GM19397 (cell line): Measurements from ENCODE around the gene INCENP.
A peak's percentile ranks its signal among the peaks of the same experiment; 100 is the strongest.
"Not testable (repeated sequence)": the region's sequence is repeated elsewhere in the genome, so short reads cannot be mapped to it uniquely, and the experiment has no call there.

Experiments used
- ATAC-seq: cut with Tn5 transposase; IDR thresholded peaks from one replicate; pipeline ENCODE4 v1.9.1; 2021; ENCODE audit warnings: mild to moderate bottlenecking, moderate library complexity; ENCODE audit not compliant: unreplicated experiment

INCENP gene

DNA sequence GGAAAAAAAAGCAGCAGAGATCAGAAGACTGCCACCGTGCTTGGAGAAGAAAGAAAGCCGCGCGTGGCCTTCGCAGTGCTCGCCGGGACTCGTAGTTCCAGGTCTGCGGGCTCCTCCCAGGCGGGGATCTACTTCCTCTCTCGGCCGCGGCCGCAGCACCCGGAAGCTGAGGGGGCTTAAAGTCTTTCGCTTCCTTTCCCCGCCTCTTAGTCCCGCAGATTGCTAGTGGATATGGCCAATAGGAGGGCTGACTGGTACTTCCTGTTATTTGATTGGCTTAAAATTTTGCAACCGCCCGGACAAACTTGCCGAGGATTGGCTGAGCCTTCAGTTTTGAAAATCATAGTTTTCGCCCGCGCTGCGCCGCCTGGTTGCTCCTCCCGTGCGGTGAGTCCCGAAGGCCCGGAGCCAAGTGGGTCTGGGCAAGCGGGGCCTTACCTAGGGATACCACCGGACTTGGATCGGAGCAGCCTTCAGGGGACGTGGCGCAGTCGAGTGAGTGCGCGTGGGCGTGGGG lies at the start of gene INCENP:
Gene INCENP, plus strand, starts transcription at position 343 of the 517 bp plus-strand sequence. CDS start 4,151 bp downstream, outside the sequence.
- peak; percentile 89 for ATAC-seq

- no peak for ATAC-seq
Measured at GRCh38 chr11:62075438-62075837, 48.4 kb upstream of the INCENP start.

DNA sequence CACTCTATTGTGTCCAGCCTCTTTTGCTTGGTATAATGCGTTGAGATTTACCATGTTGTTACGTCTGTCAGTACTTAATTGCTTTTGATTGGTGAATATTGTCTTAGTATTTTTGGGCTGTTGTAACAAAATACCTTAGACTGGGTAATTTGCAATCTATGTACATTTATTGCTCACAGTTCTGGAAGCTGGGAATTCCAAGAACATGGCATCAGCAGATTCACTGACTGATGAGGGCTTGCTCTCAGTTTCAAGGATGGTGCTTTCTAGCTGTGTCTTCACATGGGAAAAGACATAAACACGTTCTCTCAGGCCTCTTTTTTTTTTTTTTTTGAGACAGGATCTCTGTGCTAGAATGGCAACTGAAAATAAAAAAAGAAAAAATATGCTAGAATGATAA lies 46.7 kb upstream of the INCENP start:
- no peak for ATAC-seq

DNA sequence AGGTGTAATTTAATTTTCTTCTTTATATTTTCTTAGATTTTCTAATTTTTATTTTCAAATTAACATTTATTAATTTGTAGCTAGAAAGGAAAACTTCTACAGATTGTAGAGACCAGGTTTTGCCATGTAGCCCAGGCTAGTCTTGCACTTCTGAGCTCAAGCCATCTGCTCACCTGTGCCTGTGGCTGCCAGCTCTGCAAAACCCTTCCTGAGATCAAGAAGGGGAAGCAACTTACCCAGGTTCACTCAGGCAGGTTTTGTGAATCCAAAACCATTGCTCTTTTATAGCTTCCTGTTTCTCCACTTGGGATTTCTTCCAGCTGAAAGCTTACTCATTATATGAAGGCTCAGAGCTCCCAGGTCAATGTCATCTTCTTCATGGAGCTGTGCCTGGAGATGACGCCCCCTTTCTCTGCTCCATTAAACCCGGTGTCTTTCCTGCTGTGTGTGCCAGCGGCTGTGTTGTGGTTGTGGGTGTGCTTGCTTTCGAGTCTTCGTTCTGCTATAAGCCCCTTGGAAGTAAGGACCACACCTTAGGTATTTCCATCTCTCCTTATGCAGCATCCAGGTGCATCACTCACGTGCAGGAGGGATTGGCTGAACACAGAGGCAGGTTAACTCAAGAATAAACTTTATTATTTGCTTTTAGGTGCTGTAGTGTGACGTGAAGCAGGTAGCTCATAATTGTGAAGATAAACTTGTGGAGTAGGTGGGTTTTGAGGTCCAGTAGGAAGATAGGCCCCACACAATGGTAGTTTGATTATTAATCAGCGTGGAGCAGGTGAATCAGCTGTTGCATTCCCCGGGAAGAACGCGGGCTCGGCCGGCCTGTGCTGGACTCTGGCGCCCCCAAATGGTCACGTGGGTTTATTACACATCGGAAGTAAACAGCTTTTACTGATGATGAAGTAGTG lies 42.2 kb upstream of the INCENP start:
- ATAC-seq, result no peak

GRCh38 chr11:62082292-62082657 lies 41.5 kb upstream of the INCENP start:
- no peak for ATAC-seq

DNA sequence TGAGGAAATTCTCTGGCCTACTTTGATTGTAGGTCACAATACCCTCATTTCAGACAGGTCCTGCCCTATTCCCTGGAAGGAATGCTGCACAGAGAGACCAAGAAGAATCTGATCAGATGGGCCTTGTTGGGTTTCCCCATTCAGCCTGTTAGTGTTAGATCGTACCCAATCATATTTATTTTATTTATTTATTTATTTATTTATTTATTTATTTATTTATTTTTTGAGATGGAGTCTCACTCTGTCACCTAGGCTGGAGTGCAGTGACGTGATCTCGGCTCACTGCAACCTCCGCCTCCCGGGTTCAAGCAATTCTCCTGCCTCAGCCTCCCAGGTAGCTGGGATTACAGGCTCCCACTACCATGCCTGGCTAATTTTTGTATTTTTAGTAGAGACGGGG lies 39.0 kb upstream of the INCENP start:
- ATAC-seq, result not testable (repeated sequence)

DNA sequence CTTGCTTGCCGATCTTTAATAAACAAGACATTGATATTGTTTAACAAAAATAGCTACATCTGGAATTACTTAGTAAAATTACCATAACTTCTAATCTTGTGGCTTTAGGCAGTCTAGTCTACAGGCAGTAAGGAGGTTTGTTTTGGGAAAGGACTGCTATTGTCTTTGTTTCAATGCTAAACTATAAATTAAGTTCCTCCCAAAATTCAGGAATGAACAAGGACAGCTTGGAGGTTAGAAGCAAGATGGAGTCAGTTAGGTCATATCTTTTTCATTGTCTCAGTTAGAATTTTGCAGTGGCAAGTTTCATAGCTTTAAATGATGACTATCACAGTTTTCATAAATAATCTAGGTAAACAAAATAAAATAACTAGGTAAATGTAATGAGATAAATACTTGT lies 36.1 kb upstream of the INCENP start:
- ATAC-seq, result no peak

- ATAC-seq, result no peak
Measured at GRCh38 chr11:62088331-62088933, 35.4 kb upstream of the INCENP start.

- no peak for ATAC-seq
Measured at GRCh38 chr11:62103141-62103540, 20.7 kb upstream of the INCENP start.

DNA sequence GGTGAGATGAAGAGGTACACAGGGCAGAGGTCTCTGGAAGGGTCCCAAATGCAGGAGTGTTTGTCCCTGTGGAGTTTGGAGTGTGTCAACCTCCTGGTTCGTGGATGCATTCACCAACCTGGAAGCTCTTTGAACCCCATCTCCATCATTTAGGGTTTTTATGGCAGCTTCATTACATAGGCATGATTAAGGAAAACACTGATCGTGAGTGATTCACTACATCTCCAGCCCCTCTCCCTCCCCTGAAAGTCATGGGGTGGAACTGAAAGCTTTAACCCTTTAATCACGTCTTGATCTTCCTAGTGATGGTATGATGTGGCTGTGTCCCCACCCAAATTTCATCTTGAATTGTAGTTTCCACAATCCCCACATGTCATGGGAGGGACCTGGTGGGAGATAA lies 19.8 kb upstream of the INCENP start:
- no peak for ATAC-seq

DNA sequence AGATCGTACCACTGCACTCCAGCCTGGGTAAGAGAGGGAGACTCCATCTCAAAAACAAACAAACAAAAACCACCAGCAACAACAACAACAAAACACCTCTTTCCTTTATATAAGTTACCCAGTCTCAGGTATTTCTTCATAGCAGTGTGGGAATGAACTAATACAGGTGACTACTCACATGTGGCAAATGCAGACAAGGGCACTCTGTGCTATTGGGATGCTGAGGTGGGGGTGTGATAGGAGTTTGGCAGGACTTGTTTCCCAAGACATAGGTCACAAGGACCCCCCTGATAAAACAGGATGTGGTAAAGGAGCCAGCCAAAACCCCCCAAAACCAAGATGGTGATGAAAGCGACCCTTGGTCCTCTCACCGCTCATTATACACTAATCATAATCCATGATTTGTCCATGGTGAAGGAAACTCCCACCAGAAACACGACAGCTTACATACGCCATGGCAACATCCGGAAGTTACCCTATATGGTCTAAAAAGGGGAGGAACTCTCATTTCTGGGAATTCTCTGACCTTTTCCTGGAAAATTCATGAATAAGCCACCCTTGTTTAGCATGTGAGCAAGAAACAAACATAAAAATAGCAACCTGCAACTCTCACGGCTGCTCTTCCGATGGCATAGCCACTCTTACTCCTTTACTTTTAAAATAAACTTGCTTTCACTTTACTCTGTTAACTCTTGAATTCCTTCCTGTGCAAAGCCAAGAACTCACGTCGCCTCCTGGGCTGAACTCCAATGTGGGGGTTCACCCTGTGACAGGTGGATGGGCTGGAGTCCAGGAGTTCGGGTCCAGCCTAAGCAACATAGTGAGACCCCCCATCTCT lies 18.8 kb upstream of the INCENP start:
- ATAC-seq, result no peak

DNA sequence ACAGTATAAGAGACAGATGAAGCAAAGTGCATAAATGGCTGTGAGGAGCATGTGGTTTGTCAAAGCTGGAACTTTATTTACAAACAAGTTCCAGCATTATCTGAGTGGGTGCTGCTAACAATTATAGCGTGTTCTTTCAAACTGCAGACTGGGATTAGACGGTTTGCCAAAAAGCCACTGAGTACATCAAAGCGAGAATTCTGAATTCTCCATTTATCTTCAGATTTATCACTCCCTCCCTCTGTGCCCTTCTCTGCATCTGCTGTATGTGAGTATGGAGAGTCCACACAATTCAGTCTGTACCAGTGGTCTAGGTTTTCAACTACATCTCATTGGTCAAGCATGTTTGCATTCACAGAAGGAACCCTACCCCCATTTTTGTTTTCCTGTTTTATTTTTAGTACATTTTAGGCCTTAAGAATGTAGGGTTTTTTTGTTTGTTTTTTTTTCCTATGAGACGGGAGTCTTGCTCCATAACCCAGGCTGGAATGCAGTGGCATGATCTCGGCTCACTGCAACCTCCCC lies 18.1 kb upstream of the INCENP start:
- no peak for ATAC-seq

DNA sequence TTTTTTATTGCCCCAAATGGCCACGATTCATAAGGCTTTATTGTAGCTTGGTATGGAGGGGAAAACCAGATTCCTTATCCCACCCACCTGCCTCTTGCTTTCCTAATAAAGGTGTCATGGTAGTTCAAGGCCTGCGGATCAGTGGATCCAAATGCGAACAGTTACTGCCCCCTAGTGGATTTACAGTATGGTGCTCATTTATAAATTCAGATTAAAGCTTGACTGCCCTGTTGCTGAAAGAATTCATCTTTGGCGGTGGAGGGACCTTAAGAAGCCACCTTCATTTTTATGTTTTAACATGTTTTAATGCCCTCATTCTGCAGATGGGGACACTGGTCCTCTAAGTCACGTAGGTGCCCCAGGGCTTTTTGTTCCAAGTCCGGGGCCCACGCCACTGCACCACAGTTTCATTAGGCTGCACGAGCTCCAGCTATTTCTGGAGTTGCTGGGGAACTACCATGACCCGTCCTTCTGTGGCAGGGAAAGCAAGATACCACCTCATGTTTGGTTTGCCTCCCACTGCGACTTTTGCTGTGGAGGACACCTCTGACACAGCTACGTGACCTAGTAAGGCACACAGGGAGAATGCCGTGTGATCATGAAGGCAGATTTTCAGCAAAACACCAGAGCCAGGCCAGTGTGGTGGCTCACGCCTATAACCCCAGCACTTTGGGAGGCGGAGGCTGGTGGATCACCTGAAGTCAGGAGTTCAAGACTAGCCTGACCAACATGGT lies 15.6 kb upstream of the INCENP start:
- ATAC-seq, result no peak

DNA sequence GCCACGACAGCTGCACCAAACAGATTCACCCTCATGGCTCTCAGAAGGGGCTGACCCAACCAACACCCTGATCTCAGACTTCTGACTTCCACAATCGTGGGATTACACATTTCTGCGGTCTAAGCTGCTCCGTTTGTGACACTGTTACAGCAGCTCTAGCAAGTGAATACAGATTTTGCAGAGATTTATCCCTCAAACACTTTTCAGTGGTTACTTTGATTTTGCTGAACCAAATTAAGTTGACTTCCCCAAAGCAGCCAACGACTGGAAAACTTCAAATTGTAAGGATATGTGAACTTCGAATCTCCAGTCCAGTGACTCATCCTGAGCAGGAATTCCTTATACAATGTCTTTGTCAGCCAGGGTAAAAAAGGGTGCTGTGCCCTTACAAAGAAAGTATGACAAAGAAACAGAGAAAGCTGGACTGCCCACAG lies 14.8 kb upstream of the INCENP start:
- ATAC-seq, result no peak

GRCh38 chr11:62115085-62115694 lies 8.6 kb upstream of the INCENP start:
- ATAC-seq, result no peak

- ATAC-seq, result no peak
Measured at GRCh38 chr11:62116451-62116850, 7.4 kb upstream of the INCENP start.

DNA sequence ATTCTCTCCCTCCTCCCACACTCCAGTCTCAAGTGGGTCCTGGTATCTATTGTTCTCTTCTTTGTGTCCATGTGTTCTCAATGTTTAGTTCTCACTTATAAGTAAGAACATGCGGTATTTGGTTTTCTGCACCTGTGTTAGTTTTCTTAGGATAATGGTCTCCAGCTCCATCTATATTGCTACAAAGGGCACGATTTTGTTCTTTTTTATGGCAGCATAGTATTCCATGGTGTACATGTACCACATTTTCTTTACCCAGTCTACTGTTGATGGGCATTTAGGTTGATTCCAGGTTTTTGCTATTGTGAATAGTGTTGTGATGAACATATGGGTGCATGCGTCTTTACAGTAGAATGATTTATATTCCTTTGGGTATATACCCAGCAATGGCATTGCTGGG lies 4.2 kb upstream of the INCENP start:
- ATAC-seq, result no peak

GRCh38 chr11:62120001-62120400 lies 3.8 kb upstream of the INCENP start:
- ATAC-seq, result no peak

DNA sequence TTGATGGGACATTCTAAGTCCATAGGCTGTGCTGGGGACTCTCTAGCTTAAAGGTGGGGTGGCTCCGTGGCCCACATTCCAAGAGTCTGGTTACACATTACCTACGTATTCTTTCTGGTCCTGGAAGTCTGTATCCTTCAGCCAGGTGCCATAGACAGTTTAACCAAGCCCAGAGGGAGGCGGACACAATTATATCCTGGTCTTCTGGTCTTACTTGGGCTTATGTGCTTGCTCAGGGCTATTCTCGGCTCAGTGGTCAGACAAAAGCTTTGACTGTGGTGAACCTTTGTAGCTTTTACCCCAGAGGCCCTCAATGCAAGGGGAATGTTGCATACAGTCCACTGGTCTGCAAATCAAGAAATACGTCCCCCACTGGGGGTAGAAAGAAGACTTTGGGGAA lies 3.4 kb upstream of the INCENP start:
- no peak for ATAC-seq

DNA sequence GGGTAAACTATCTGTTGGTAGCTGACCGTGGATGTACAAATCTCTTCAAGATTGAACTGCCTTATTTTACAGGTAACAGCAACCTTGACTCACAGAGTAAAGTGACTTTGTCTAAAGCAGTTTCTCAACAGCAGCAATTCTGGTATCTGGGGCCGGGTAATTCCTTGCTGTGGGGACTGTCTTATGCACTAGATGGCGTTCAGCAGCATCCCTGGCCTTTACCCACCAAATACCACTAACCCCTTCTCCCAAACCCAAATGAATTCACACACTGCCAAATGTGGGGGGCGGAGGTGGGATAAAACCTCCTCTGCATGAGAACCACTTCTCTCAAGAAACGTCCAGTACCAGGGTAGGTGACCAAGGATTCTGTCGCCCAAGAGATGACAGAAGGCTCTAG lies 1.7 kb upstream of the INCENP start:
- no peak for ATAC-seq
